NCI-H1436 treated with DMSO at 0.1 percent for 48 hours (cell line): ENCODE results near the gene NCOR2.

ENCODE experiments used
- DNase-seq: peaks from one replicate; lab custom pipeline; 2025; lab: John Stamatoyannopoulos, UW

NCOR2 gene

GRCh38 chr12:124525455-124525854 is 42.0 kb downstream of the NCOR2 start:
- DNase-seq: no peak

GRCh38 chr12:124524231-124524925 is 43.0 kb downstream of the NCOR2 start:
- DNase-seq: no peak

DNA sequence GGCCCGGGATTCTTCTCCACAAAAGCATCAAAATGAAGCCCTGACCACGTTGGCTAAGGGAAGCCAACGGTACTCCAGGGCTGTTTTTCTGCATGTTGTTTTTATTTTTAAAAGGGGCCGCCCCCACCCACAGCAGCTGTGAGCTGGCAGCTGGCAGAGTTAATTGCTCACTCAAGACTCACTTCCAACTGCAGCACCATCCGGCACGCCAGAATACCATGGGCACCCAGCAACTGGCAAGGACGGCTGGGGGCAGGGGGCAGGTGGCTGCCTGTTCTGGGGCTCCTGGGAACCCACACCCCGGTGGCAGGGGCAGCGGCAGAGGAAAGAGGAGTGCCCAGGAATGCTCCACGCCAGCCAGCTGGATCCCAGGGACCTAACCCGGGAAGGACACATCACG is 44.3 kb downstream of the NCOR2 start:
- DNase-seq: peak; percentile 48

DNA sequence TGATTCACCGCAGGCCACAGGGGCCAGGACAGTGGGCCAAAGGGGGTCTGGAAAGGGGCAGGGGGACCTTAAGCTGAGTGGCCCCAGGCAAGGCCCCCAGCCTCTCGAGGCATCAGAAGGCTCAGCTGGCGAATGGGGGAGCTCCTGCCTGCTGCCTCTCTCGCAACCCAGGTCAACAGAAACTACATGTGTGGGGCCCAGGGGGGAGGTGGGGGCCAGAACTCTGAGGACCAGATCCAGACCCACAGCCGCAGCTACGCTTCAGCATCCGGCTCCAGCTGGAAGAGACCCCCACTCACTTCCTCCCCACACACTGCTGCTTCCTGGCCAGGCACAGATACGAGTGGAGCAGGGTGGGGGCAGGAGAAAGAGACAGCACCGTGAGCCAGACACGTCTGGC is 46.5 kb downstream of the NCOR2 start:
- no peak for DNase-seq

DNA sequence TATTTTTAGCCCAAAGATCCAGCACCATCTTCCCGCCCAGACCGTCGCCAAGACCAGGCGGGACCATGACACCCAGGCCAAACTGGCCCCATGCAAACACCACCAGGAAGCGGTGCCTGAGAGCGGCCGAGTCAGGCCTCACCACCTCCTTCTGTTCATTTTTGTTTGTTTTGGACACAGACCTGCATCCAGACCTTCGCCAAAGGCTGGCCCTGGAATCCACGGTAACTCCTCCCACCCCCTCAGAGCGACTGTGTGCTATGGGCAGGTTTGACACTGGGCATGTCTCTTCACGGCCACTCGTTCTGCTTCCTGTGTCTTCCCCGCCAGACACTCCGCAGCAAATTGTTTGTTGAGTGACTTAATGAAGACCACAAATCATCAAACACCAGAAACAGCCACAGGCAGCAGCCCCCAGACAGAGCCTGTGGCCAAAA is 47.1 kb downstream of the NCOR2 start:
- no peak for DNase-seq

GRCh38 chr12:124519746-124520145 is 47.7 kb downstream of the NCOR2 start:
- no peak for DNase-seq

GRCh38 chr12:124518051-124518932 is 49.1 kb downstream of the NCOR2 start:
- peak; percentile 67 for DNase-seq
